A172 (cell line): Measurements from ENCODE around the gene TDRD3. TPM values are rescaled to one million over a fixed set of nuclear protein-coding genes. Genes with fewer than 3 reads are reported as not detected.
"Not testable (repeated sequence)": the region's sequence is repeated elsewhere in the genome, so short reads cannot be mapped to it uniquely, and the experiment has no call there.

Source experiments
- DNase-seq: peaks from one replicate; pipeline ENCODE4 v3.0.0-alpha.2; 2015; ENCODE audit warnings: low spot score
- total RNA-seq: library from RNA; depleted of rRNA; stranded (reverse); fragments of >200 nt; shearing (Covaris generic); gene quantifications from 2 replicates; pipeline ENCODE4 v1.2.3, GENCODE V29; 2014

TDRD3 gene
- total RNA-seq, 1 experiment from 2014 or later: 15.5 TPM

DNA sequence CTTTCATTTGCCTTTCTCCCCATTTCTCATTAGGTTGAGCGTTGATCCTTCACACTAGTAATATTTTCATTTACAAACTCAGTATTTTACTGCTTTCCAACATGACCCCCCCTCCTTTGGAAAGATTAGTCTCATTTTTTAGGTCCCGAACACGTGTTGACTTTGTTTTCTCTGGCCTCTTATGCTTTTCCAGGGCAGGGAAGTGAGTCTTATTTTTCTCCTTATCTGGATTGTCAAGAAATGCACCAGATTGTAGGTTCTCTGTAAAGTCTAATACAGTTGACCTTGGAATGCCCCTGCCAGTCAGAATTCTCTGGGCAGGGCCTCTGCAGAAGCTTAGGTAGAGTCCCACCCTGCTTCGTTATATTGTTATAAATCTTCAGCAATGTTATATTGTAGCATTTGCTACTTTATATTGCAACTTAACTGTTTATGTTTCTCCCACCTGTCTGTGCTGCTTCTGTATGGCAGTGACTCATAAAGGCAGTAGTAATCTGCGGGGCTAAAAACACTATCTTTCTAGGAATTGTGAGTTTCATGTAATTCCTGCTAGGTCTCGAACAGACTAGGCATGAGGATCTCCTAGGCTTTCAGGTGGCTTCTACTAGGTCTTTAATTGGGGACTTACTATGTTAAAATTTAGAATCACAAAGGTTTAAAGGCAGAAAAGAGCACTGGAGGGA is 2.0 kb downstream of the TDRD3 start:
- DNase-seq: no peak

DNA sequence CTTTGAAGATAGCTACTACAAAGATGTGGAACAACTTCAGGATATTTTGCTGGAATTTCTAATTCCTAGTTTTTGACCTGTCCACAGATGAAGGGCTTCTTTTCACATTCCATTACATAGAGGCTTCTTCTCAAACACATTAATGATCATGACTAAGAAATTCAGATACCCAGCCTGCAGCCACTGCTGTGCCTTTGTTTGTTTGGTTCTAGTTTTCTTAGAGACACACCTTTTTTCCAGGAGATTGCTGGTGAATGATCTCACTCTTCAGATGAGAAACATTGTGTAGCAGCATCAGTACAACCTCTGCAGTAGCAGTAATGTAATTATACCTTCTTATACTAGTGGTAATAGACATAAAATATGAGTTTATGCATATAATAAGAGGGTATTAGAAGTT is 5.0 kb downstream of the TDRD3 start:
- no peak for DNase-seq

DNA sequence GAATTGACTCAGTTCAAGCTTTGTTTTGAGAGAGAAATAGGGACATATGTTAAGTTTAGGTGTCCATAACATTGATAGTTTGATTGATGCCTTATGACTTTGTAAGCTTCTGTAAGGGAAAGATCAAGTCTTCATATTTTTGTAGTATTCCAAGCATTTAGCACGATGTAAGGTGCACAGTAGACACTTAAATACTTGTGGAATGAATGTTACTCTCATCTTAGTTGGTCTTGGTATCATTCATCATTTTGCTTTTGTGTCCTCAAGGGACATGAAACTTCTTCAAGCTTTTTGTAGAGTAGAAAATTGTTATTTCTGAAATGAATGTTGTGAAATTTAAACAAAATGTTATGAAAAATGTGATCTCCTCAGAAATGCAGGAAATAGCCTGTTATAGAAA is 10.1 kb downstream of the TDRD3 start:
- no peak for DNase-seq

DNA sequence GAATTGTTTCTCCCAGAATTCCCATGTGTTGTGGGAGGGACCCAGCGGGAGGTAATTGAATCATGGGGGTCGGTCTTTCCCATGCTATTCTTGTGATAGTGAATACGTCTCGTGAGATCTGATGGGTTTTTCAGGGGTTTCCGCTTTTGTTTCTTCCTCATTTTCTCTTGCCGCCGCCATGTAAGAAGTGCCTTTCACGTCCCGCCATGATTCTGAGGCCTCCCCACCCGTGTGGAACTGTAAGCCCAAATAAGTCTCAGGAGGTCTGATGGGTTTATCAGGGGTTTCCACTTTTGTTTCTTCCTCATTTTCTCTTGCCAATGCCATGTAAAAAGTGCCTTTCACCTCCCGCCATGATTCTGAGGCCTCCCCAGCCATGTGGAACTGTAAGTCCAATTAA is 10.8 kb downstream of the TDRD3 start:
- not testable (repeated sequence) for DNase-seq

DNA sequence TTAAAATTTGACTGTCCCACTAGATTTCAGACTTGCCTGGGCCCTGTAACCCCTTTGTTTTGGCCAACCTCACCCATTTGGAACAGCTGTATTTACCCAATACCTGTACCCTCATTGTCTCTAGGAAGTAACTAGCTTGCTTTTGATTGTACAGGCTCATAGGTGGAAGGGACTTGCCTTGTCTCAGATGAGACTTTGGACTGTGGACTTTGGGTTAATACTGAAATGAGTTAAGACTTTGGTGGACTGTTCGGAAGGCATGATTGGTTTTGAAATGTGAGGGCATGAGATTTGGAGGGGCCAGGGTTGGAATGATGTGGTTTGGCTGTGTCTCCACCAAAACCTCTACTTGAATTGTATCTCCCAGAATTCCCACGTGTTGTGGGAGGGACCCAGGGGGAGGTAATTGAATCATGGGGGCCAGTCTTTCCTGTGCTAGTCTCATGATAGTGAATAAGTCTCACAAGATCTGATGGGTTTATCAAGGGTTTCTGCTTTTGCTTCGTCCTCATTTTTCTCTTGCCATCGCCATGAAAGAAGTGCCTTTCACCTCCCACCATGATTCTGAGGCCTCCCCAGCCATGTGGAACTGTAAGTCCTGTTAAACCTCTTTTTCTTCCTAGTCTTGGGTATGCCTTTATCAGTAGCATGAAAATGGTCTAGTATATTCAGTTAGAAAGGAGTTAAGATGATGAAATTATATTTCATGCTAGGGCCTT is 12.7 kb downstream of the TDRD3 start:
- not testable (repeated sequence) for DNase-seq

DNA sequence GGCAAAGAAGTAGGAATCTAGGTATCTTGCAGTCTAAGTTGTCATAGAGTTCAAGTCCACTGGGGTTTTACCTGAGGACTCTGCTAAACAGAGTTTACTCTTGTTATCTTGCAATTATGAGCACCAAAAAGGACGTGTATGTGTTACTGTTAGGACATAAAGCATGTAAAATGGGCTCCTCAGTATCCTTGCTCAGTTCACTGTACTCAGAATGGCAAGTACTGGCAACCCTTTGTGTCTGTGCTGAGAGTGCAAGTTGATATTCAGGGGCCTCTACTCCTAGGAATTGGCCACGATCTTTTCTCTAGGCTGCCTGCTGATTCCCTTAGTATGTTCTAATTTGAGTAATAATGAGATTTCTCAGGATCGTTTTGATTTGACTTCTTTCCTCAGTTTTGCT is 13.3 kb downstream of the TDRD3 start:
- DNase-seq: no peak

DNA sequence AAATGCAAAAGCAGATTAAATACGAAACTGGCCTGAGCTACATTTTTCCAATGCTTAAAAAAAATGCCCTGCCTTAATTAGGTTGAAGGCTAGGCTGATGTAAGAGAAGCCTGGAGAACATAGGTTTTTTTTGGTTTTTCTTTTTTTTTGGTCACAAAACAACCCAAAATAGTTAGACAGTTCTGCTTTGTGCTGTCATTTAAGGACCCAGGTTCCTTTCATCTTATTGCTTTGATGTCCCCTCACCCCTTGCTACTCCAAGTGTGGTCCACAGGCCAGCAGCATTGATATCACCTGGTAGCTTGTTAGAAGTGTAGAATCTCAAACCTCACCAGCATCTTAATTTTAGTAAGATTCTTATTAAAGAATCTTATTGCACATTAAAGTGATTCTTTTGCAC is 14.4 kb downstream of the TDRD3 start:
- no peak for DNase-seq

DNA sequence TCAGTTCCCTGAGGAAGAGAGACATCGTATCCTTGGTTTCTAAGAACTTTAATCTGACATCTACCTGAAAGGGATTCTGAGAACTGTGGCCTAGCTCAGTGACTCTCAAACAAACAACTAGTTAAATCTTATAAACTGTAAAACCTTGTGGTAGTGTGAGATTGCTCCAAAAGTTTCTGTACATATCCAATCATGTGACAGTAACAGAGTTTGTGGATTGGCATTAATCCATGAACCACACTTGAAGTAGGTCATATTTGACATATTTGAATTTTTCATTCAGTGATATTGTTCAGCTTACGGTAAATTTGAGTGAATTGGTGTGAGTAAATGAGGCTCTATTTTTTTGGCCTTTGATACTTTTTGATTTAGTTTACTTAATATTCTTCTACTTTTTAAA is 15.0 kb downstream of the TDRD3 start:
- no peak for DNase-seq

DNA sequence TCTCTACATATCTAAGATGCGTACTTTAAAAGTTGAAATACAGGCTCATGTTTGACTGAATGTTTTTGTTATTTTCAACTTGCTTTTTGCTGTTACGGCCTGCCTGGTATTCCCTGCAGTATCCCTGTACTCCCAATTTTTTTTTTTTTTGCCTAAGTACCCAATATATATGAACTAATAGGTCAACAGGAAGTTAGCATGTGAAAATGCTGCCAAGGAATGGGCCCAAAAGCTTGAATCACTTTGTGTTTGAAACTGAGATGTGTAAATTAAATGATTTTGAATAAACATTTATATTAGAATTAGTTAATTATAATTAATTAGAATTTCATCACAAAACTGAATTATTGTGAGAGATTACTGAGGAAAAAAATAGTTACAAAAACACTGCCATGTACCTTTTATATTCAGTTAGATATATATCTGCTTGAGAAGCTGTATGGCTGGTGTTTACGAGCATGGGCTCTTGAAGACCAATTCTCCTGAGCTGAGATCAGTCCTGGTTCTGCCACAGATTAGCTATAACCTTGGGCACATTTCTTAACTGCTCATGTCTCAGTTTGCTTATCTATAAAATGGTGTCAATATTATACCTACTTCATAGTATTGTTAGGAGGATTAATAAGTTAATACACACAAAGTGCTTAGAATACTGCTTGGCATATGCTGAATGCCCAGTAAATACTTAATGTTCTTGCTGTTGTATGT is 16.0 kb downstream of the TDRD3 start:
- no peak for DNase-seq

DNA sequence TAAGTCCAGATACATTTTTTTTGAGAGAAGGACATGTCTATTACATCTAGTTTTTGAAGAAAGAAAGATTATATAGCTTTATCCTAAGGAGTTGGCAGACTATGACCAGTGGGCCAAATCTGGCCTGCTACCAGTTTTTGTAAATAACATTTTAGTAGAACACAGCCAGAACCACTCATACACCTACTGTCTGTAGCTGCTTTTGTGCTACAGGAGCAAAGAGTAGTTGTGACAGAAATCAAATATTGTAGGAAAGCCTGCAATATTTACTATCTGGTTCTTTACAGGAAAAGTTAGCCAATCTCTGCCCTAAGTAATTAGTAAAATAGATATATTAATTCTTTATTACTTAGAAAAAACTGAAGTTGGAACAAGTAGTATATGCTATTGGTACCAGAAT is 17.2 kb downstream of the TDRD3 start:
- DNase-seq: no peak

DNA sequence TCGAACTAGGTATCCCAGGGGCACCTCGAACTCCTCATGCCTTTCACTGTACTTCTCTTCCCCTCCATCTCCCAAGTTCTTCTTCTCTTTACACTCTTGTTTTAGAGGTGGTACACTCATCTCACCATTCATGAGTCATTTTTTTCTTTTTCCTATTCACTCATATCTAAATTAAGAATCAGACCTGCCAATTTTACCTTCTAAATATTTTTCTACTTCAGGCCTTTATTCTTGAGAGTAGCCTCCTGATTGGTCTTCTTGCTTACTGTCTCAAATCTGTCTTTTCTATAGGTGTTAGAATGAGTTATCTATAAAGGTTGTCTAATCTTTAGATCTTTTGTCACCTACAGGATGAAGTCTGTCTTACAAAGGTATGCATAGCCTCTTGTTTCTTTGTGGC is 20.7 kb downstream of the TDRD3 start:
- DNase-seq: no peak

DNA sequence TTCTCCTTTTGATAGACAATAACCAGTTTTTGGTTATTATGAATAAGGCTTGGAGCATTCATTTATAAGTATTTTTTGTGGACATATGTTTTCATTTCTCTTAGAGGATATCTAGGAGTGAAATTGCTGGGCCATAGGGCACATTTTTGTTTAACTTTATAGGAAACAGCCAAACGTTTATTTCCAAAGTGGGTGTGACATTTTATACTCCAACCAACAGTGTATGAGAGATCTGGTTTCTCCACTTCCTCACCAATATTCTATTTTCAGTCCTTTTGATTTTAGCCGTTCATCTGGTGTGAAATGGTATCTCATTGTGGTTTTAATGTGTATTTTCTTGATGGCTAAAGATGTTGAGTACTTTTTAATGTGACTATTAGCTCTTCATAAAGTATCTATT is 21.9 kb downstream of the TDRD3 start:
- DNase-seq: no peak

DNA sequence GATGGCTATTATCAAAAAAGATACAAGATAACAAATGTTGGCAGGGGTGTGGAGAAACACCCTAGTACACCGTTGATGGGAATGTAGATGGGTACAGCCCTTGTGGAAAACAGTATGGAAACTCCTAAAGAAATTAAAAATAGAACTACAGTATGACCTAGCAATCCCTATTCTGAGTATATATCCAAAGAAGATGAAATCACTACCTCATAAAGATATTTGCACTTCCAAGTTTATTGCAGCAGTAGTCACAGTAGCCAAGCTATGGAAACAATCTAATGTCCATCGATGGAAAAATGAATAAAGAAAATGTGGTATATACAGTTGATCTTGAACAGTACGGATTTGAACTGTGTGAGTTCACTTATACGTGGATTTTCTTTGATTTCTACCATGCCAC is 28.3 kb downstream of the TDRD3 start:
- DNase-seq: no peak

DNA sequence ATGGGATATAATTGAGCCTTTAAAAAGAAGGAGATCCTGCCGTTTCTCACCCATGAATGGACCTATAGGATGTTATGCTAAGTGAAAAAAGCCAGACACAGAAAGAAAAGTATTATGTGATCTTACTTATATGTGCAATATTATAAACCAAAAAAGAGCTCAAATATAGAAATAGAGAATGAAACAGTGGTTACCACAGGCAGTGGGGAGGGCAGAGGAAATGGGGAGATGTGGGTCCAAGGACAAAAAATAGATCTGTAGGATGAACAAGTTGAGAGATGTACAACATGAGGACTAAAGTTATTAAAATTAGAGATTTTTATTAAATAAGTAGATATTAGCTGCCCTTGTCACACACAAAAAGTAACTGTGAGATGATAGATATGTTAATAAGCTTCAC is 29.1 kb downstream of the TDRD3 start:
- DNase-seq: no peak

DNA sequence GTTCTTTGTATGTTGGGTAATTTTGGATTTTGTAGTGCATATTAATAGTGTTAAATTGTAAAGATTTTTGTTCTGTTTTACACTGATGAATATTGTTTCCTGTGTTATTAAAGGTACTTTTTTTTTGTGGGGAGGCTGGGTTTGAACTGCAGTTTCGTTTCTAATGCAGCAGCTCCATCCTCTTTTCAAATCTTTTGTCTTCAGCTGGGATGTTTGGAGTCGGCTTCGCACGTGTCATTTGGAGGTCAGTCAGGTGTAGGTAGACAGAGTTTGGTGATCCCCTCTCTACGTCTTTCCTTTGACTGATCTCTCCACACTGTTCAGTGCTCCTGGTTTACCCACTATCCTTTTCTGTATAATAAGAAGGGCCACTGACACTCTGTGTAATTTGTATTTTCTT is 30.3 kb downstream of the TDRD3 start:
- DNase-seq: no peak

DNA sequence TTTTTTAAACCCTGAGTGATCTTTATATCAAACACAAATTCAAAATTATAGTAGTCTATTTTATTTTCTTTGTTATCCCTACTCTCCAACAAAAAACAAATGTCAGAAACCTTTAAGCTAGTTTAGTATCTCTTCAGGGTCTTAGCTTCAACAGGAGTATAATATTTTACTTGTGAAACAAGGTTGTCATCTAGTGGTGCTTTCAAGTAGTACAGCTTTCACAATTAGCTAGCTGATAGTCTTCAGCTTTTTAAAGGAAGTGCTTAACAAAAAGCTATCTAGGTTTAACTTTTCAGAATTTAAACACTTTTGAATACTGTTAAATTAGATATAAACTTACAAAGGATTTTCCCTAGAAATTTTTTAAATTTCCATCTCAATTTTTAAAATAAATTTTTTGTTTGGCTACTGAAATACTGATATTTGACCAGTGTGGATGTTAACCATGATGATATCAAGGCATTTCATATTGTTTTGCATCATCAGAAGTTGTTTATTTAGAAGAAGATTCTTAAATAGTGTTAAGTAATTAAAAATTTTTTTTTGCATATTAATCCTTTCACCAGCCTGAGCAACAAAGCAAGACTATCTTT is 34.2 kb downstream of the TDRD3 start:
- peak; percentile 58 for DNase-seq

DNA sequence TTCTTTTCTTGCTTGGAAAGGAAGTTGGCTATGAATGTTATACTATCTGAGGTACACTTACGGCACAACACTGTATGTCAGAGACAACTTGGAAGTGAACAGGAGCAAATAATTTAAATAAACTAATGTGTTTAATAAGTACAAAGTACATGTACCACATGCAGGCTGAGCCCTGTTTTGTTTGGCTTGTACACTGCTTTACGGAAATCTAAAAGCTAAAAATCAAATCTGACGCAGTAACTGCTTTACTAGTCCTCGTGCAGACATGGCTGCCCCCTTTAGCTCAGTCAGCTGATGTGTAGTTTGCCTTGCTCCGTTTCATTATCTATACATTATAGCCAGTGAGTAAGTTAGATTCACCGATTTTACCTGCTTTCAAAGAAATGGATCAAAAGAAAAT is 36.5 kb downstream of the TDRD3 start:
- no peak for DNase-seq

DNA sequence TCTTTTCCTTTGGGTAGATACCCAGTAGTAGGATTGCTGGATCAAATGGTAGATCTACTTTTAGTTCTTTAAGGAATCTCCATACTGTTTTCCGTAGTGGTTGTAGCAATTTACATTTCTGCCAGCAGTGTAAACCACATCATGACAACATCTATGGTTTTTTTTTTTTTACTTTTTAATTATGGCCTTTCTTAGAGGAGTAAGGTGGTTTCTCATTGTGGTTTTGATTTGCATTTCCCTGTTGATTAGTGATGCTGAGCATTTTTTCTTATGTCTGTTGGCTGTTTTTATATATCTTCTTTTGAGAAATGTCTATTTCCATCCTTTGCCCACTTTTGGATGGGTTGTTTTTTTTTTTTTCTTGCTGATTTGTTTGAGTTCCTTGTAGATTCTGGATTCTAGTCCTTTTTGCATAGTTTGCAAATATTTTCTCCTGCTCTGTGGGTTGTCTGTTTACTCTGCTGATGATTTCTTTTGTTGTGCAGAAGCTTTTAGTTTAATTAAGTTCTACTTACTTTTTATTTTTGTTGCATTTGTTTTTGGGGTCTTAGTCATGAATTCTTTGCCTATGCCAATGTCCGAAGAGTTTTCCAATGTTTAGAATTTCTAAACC is 38.8 kb downstream of the TDRD3 start:
- no peak for DNase-seq

DNA sequence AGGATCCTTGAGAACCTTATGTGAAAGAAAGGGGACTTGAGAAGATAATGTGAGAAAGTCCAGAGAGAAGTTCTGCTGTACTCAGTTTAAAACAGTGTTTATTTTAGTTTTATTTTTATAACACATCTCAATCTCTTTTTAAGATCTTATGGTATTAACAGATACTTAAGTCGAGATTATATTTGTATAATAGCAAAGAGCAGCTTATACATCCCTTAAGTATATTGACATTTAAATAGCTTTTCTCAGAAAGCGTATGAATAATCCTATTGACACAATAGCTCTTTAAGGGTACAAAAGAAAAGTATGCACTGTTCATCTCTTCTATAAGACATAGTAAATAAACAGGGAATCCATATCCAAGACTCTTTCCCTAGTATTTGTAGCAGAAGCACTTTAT is 42.2 kb downstream of the TDRD3 start:
- DNase-seq: no peak

DNA sequence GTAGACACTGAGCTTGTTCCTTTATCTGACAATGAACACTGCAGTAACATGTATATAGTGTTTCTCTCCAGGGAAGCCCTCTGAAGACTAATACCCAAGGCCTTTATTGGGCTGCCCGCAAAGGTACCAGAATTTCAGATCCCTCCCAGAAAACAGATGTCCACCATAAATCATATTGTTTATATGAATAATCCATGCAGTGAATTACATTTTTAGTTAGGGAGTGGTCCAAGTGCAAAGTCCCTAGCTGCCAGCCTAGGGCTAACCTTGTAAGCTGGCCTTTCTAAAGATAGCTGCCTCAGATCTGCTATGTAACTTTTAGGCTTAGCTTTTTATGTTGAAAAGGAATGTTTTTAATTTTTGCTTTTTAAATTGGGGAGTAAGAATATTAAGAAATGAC is 44.7 kb downstream of the TDRD3 start:
- no peak for DNase-seq

DNA sequence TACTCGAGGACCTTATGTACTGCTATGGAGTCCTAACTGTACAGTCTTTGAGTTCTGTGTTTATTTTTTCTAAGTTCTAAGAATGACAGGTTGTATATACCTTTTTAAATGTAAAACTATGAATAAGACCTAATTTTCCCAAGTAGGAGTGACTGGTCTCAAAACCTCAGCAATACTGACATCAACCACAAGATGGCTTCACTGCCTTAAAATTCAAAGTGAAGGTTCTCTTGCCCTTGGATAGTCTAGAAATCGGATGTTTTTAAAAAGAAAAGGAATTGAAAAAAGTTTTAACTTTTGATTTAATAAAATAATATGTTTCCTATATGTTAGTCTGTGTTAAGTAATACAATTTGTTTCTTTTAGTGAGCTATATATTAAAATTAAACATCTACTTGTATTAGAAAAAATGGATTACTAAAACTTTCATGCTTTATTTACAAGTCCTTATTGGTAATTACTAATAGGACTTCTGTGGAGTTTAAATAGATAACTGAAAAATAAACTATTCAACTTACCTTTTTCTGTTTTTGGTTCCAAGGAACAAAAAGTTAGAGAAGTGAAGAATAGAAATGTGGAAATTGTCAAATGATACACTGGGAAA is 52.0 kb downstream of the TDRD3 start:
- DNase-seq: peak; percentile 45

DNA sequence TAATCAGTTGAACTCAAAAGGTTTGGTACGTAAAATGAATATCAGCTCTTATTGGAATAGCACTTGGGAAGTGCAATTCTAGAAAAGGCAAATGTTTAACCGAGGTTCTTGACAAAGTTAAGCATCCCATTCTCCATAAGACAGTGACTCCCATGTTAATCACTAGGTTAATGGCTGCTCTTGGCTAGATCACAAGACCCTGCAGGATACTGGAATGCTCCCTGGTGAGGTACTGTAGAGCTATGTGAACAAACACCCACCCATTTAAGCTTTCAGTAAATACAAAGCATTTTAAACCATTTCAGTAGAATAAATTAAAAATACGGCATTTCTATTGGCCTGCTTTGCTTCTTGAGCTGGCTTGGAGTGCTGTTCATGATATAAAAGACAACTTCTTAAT is 56.5 kb downstream of the TDRD3 start:
- DNase-seq: no peak
